Uterus (tissue), 2 donors: ENCODE data around the gene TASP1.

Experiments used
- CTCF ChIP-seq, 4 experiments: fragments of 200-600 bp in 2 of 4; fragments of 450-650 bp in 2 of 4; sonication (generic) in 2 of 4; IDR thresholded peaks; one replicate each; pipeline ENCODE4 v1.5.1; 2016 to 2019; ENCODE audit warnings: antibody characterized with exemption in 4 of 4, mild to moderate bottlenecking in 2 of 4, moderate library complexity in 1 of 4
- POLR2A ChIP-seq, 2 donors: fragments of 450-650 bp; IDR thresholded peaks; one replicate each; pipeline ENCODE4 v1.6.1; 2016; ENCODE audit warnings: antibody characterized with exemption in 2 of 2, mild to moderate bottlenecking in 1 of 2, moderate library complexity in 1 of 2

- TF ChIP-seq CTCF (IDR thresholded peaks at IDR 0.05) (no peak), POLR2A (IDR thresholded peaks at IDR 0.05) (no peak)
Observed at GRCh38 chr20:13525225-13525940, 113.3 kb downstream of the TASP1 start.
